T-helper 2 cell treated with Interferon-gamma antibody and Interleukin-4, amounts not matched to agents 100 ng/mL and 5 ng/mL, for 36 hours (primary cell): ENCODE data around the gene LCN6. TPM values are rescaled to one million over a fixed set of nuclear protein-coding genes. Genes with fewer than 3 reads are reported as not detected.

ENCODE experiments used
- intact Hi-C: fragments of 100-400 bp; cut with micrococcal nuclease; formaldehyde crosslinking; loops from one replicate; pipeline ENCODE4 v1.15.1; 2023
- total RNA-seq: library from RNA; stranded (reverse); gene quantifications from 2 replicates; pipeline ENCODE4 v1.2.3, GENCODE V29; 2022

Gene LCN6
- total RNA-seq, 1 donor from 2014 or later, result not detected

DNA sequence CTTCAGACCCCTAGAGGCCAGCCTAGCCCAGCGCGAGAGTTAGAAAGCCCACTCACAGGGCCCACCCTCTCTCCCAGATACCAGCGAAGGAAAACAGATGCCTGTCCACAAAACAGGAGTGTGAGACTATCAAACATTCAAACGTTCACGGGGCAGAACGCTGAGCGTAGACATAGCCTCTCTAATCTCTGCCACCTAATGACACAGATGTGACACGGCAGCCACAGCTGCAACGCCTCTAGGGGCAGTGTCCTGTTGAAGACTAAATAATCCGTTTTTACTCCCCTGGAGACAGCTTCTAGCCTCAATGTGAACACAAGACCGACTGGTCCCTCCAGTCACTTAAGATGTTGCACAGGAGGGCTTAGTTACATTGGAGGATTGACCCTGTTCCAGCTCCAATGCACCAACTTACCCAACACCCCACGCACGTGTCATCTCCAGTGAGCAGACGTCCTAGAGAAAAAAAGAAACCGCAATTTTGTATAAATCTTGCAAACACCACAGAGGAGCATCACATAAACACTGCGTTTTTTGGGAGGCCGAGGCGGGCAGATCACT is 21.6 kb downstream of the LCN6 start:
- intact Hi-C loops, result no loop called here

DNA sequence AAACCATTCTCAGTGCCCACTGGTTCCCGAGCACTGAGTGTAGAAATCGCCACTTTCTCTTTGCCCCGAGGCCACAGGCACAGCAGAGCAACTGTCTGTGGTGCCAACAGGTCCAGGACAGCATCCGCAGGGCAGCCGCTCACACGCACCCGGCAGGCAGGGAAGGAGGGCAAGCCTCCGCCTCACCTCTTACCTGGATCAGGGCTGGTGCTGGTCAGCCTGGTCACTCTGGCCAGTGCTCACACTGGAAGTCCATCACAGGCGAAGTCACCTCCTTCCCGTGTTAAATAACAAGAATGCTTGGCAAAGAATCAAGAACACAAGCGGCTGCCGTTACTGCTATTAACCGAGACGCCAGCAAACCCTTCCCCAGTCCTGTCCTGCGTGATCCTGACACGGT is 22.2 kb downstream of the LCN6 start:
- intact Hi-C loops, result no loop called here

DNA sequence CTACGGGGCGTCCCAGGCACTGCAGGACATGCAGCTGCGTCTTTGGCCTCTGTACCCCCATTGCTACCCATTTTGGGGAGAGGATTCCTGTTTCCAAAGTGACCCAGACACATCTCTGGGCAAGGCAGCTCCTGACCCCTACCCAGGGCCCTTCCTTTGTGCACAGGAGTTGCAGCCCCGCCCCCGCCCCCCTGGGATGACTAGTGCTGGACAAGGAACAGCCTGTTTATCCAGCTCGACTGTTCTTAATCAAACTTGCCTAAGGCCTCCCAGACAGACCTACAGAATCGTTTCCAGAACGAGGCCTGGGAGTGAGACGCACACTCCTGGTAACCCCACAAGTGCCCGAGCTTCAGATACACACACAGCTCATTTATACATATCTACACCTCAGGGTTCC is 22.7 kb downstream of the LCN6 start:
- intact Hi-C loops, result no loop called here

DNA sequence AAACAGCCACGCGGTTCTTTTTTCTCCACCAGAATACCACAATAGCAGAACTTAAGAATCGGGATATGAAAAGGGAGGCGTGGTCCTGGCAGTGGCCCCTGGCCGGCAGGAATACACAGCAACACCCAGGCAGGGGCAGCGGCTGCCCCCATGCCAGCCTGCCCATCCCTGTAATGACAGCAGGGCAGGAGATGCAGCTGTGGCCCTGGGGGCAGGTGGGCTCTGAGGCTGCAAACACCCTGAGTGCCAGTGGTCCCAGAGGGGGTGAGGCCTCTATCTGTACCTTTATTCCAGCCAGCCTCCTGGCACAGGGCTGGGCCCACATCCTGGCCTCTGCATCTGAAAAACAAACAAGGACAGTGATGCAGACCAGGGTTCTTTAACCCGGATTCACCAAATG is 23.6 kb downstream of the LCN6 start:
- intact Hi-C loops, result no loop called here

DNA sequence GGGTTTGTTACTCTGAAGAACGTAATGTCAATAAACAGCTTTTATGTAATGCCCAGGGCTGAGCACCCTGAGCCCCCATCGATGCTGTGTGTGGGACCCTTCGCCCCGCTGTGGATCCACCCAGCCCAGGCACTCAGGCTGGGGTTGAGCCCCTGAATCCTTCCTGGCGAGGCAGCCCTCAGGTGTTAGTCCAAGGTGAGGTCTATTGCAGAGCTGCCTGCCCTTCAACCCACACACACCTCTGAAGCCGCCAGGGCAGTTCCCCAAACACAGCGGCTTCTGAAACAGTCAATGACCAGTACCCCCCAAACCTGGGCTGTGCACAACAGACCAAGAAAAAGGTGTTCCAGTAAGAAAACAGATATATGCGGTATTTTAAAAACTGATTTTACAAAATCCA is 24.3 kb downstream of the LCN6 start:
- intact Hi-C loops, result no loop called here

DNA sequence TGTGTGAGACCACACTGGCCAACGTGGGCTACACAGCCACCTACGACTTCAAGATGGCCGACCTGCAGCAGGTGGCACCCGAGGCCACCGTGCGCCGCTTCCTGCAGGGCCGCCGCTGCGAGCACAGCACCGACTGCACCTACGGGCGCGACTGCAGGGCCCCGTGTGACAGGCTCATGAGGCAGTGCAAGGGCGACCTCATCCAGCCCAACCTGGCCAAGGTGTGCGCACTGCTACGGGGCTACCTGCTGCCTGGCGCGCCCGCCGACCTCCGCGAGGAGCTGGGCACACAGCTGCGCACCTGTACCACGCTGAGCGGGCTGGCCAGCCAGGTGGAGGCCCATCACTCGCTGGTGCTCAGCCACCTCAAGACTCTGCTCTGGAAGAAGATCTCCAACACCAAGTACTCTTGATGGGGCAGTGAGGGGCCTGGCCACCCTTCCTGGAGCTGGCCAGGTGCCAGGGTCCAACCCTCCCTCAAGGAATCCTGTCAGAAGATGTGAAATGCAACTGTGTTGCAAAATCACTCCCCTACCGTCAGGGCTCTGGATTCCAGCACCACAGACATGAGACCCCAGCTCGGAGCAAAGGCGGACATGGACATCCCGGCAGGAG is 24.9 kb downstream of the LCN6 start:
- intact Hi-C loops, result no loop called here

DNA sequence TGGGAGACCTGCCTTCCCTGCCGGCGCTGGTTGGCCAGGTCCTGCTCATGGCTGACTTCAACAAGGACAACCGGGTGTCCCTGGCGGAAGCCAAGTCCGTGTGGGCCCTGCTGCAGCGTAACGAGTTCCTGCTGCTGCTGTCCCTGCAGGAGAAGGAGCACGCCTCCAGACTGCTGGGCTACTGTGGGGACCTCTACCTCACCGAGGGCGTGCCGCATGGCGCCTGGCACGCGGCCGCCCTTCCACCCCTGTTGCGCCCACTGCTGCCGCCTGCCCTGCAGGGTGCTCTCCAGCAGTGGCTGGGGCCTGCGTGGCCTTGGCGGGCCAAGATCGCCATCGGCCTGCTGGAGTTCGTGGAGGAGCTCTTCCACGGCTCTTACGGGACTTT is 25.4 kb downstream of the LCN6 start:
- intact Hi-C loops, result no loop called here

DNA sequence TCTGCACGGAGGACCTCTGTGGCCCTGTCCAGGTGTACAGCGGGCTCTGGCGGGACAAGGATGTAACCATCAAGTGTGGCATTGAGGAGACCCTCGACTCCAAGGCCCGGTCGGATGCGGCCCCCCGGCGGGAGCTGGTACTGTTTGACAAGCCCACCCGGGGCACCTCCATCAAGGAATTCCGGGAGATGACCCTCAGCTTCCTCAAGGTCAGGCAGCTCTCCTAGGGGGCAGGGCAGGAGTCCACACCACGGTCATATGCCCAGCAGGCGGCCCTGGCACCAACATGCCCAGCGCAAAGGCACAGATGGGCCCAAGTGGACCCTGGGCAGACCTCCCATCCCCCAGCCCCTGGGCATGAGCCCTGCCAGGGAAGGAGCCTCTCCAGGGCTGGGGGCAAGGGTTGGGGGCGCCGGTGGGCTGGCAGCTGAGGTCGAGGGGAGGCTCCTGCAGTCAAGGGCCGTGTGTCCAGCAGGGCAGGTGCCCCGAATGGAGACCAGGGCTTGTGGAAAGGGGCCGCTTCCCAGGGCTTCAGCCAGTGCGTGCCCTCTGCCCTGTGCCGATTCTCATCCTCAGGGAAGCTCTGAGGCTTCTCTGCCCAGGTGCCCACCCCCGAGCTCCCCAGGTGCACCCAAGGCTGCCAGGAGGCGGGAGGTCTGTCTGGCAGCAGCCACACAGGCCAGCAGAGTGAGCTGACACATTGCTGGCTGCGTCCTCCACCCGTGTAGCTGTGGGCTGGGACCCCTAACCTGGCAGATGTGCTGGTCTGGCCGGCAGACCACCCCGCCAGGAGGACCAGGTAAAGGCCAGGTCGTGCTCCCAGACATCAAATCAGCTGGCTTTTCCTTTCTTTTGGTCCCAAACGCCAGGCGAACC is 26.0 kb downstream of the LCN6 start:
- intact Hi-C loops, result no loop called here

DNA sequence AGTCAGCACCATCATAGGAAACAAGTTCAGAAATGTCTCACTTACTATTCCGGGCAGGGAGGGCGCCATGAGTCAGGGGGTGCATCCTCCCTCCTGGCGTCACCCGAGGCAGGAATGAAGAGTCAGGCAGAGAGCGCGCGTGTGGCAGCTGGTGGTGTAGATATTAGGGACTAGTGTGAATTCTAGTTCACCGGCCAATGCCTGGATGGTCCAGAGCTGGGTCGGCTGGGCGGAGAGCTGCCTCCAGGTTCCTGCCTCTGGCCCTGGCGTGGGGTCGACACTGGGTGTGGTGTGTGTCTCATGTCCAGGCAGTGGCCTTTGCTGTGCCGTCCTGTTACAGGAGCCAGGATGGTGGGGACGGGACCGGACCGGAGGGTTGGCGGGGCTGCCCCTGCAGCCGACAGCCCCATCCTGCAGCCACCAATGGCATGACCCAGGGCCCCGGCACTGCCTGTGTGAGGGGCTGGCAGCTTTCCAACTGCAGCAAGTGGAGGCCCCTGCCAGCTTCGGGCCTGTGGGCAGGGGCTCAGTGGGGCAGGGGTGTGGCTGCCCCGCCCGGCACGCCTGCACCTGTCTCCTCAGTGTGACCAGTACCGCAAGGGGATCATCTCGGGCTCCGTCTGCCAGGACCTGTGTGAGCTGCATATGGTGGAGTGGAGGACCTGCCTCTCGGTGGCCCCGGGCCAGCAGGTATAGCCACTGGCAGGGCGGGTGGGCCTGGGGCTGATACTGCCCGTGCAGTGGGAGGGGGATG is 26.8 kb downstream of the LCN6 start:
- intact Hi-C loops, result no loop called here

DNA sequence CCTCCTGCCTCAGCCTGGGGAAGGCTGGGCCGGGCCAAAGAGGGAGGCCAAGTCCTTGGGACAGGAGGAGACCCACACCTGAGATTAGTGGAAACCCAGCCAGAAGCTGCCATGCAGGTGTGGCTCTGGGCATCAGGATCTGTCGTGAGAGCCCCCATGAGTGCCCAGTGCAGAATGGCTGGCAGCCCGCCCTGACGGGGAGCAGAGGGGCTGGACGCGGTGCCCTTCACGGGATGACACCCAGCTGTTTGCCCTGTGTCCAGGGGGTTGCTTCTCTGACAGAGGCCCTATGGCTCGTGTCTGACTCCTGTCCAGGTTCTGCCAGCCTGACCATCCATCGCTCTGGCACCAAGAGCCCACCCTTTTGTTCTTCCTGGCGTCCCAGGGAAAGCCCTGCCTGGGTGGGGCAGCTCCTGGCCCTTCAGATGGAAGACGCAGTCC is 27.4 kb downstream of the LCN6 start:
- intact Hi-C loops, result no loop called here

DNA sequence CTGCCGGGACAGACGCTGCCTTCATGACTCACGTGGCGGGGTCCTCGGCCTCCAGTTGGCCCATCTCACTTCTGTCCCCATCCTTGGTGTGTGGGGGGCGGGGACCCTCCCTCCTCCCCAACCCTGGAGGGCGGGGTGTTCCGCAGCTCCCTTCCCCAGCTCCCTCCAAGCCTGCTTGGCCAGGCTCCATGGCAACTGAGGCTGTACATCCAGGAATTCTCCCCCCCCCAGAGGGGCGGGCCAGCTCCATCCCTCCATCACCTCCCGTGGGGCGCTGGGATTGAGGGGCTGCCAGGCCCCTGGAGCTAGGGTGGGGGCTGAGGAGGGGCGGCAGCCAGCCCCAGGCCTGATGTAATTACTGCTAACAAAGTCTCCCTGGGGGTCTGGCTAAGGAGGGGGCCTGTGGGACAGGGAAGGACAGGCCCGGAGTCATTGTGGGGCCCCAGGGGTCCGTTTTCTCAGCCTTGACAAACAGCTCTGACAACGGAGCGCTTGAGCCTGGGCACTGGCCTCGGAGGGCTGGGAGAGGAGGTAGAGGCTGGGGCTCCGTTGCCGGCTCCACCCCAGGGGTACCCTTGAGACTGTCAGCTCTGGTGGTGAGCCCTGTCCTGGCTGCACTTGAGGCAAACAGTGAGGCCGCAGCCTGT is 28.0 kb downstream of the LCN6 start:
- intact Hi-C loops, result no loop called here

DNA sequence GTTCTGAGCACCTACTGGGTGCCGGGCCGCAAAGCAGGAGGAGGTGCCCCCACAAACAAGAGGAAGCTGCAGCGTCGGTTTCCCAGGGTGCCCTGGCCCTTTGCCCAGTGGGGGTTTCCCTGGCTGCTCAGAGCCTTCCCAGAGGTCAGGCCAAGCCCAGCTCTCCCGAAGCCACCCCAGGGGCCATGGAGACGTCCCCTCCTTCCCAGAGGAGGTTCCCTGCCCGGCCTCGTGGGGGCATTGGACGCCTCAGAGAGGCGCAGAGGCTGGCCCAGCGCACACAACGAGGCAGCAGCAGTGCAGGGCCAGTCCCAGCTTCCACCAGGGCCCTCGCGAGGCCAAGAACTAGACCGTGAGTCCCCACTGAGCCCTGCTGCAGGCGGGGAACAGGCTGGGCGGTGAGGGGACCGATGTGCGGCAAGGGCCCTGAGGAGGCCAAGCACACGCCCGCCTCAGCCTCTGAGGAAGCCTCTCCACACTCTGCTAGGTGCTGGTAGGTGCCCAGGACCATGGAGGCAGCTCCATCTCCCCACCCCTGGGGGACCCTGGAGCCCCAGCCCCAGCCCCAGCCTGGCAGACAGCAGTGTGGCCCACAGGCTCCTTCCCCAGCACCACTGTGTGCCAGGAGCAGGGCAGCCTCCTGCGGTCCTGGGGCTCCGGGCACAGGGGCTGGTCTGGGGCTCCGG is 29.0 kb downstream of the LCN6 start:
- intact Hi-C loops, result no loop called here

DNA sequence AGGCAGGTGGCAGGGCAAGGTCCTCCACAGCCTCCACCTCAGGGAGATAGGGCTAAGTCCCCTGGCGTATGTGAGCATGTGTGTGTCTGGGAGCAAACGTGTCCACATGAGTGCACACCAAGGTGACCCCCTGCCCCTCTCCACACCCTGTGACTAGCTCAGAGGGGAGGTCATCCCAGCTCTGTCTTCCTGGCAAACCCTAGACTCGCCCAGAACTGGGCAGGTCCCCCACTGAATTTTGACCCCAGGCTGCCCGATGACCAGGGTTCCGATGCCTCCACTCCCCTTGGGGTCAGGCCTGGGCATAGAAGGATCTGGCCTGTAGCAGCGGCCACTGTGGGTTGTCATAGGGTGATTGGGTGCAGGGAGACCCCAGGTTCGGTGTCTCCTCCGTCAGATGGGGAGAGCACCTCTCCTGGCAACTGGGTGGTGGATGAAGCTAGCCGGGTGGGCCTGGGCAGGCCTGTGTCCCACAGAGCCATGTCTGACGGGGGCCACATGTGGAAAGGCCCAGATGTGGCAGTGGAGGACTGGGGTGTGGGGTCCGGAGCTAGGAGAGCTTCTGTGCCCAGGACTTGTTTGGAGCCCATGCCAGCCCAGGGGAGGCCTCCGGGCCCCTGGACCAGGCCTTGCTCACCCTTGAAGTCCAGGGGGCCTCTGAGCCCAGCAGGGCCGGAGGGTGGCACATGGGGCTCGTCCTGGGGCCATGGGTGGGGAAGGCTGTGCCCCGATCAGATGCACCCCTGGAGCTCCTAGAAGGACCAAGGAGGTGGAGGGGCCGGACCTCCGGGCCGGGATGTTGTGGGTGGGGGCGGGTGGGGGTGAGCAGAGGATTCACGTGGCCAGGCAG is 29.8 kb downstream of the LCN6 start:
- intact Hi-C loops, result no loop called here

DNA sequence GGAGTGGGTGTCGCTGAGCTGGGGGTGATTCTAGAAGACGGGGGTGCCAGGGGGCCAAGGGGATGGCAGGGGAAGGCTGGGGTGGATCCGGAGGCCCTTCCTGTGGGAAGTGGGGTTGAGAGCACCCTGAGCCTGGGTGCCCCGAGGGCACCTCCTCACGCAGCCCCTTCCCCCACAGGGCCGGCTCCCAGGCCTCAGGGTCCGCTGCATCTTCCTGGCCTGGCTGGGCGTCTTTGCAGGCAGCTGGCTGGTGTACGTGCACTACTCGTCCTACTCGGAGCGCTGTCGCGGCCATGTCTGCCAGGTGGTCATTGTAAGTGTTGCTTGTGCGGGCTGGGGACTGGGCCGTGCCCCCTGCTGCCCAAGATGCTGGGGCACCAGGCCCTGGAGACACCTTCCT is 30.9 kb downstream of the LCN6 start:
- intact Hi-C loops, result no loop called here

DNA sequence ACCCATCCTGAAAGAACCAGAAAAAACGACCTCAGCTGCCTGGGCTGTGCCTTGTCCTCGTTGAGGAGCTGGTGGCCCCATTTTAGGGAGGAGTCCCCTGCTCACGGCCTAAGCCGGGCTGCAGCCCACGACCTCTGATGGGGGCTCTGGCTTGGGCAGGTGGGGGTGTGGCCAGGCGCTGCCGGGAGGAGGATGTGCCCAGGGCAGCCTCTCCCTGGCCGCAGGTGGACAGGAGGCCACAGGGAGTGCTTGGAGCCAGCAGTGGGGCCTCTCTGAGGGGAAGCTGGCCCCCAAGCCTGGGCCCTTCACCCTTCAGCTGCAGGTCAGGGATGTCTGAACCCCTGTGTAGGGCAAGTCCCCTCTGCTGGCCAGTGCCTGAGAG is 33.4 kb downstream of the LCN6 start:
- intact Hi-C loops, result no loop called here

DNA sequence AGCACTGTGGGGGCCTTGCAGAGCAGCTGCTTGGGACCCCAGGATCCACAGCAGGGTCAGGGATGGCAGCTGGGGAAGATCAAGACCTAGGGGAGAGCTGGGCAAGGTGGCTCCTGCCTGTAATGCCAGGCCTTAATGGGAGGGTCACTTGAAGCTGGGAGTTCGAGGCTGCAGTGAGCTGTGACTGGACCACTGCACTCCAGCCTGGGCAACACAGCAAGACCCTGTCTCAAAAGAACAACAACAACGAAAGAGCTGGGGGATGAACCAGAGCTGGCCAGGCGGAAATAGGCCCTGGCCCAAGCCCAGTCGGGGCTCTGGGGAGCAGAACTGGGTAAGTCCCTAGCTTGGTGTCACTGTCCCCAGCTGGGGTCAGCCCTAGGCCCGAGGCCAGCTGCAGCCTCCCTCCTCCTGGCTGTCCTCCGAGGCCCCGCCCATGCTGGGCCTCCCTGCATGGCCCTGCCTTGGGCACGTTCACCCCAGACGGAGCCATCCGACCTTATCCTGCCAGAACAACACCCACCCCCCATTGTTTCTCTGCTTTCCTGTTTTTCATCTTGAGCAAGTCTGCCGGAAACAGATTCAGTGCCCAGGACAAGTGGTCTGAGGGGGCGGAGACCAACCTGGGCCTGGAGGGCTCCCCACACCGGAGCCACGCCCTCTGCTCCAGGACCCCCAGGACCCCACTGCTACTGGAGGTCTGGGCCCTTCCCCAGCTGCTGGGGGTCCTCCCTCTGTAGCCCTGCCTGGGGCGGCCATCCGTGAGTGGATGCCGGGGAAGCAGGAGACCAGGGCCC is 34.0 kb downstream of the LCN6 start:
- intact Hi-C loops, result no loop called here

DNA sequence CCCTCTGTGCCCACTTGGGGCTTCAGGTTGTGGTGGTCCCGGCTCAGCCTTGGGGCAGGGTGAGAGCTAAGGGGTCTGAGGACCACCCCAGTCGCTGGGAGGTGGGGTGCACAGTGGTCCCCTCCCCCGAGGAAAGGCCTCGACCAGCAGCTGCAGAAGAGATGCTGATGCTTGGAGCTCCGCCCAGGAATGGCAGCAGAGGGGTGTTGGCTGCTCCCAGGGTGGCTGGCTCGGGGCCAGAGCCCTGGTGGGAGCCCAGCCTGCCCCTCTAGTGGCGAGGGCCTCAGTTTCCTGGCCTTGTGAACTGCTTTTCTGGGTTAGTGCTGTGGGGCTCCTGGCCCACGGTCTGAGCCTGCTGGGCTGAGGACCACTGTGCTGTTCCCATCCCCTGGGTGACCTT is 34.8 kb downstream of the LCN6 start:
- intact Hi-C loops, result no loop called here

DNA sequence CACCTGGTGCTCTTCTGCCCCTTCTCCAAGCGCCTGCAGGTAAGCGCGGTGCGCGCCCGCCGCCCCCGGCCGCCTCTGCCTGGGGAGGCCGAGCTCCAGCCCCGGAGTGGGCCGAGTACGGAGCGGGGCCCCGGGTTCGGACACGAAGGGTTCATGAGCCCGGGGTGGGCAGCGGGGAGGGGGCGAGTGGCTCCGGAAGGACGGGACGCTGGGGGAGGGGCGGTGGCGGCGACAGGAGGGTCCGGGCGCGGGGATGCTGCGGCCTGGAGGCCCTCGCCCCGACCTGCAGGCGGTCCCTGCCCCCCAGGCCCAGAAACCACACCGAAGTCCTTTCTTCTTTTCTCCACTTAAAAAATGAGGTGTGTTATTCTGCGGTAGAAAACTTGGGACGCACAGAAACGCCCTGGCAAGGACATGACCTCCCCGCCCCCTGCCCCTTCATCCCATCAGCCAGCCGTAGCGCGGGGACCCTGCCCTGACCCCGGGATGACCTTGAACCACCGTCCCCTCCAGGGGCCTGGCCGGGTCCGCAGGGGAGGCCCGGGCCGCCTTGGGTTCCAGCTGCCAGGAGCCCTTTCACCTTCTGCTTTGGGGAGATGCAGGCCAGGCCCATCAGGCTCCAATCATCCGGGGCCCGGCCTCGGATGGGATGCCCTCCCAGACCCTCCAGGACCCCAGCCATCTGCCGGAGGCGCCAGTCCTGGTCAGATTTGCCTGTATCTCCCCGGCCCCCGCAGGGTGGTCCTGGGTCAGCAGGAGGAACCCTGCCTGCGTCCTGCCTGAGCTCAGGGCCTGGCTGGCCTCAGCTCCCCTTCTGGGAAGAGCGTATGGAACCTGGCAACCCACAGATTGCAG is 35.4 kb downstream of the LCN6 start:
- intact Hi-C loops, result no loop called here
